OCI-LY3 (cell line): Measurements from ENCODE around the gene RPN1.

Experiments used
- CTCF ChIP-seq: fragments of 200-600, 300-600 bp; sonication (generic); IDR thresholded peaks from 2 replicates; pipeline ENCODE4 v1.5.1; 2014; ENCODE audit warnings: antibody characterized with exemption, low read length, low read depth
- EZH2phosphoT487 ChIP-seq: fragments of 200-600 bp; shearing (Covaris generic); IDR thresholded peaks from 2 replicates; pipeline ENCODE4 v1.6.1; 2018; ENCODE audit warnings: antibody characterized with exemption, mixed run types, low read depth

GRCh38 chr3:128606094-128606493 lies 44.5 kb downstream of the RPN1 start:
- no peak for TF ChIP-seq CTCF
- no peak for TF ChIP-seq EZH2phosphoT487
